Mesodermal cell (in vitro differentiated cells): ENCODE data around the gene R3HCC1L.

Experiments used
- H3K27ac ChIP-seq: 2 replicates; pipeline ENCODE4 v1.7.0; 2013; ENCODE audit warnings: mild to moderate bottlenecking, low read depth, low read length, moderate library complexity; ENCODE audit not compliant: severe bottlenecking
- H3K36me3 ChIP-seq: 2 replicates; pipeline ENCODE4 v1.7.1; 2013; ENCODE audit warnings: mild to moderate bottlenecking, low read length, moderate library complexity; ENCODE audit not compliant: control insufficient read depth, insufficient read depth
- H3K4me1 ChIP-seq: one replicate; pipeline ENCODE4 v1.7.1; 2013; ENCODE audit warnings: mild to moderate bottlenecking, low read length; ENCODE audit not compliant: insufficient read depth, control insufficient read depth, poor library complexity, severe bottlenecking
- H3K4me3 ChIP-seq: 2 replicates; pipeline ENCODE4 v1.7.0; 2013; ENCODE audit warnings: low read length, control low read depth, mild to moderate bottlenecking; ENCODE audit not compliant: insufficient read depth, poor library complexity, severe bottlenecking; ENCODE audit errors: extremely low read depth
- H3K9me3 ChIP-seq: 2 replicates; pipeline ENCODE4 v1.7.1; 2013; ENCODE audit warnings: mild to moderate bottlenecking, low read length, moderate library complexity; ENCODE audit not compliant: control insufficient read depth
- whole genome bisulfite sequencing, 2 experiments: methylation state at CpG; one replicate each; pipeline ENCODE4 v1.1.5; 2013; ENCODE audit warnings: missing lambda C conversion rate in 2 of 2; ENCODE audit not compliant: insufficient coverage in 2 of 2; 5-methylcytosine and 5-hydroxymethylcytosine counted together

Gene R3HCC1L

GRCh38 chr10:98100476-98100875, 34.0 kb upstream of the R3HCC1L start:
- Histone ChIP-seq H3K4me1 (no peaks in the 10 kb centered on the region), H3K27ac (no peak overlapping the region), H3K4me3 (no peak overlapping the region), H3K9me3 (no peaks in the 10 kb centered on the region), H3K36me3 (no peaks in the 10 kb centered on the region)
- WGBS, 2 experiments: 68 to 72% methylated on average over 3 of the region's 3 CpGs

GRCh38 chr10:98101366-98101765, 33.1 kb upstream of the R3HCC1L start:
- Histone ChIP-seq H3K4me1 (no peaks in the 10 kb centered on the region), H3K9me3 (no peaks in the 10 kb centered on the region), H3K27ac (no peak overlapping the region), H3K4me3 (no peak overlapping the region), H3K36me3 (no peaks in the 10 kb centered on the region)
- WGBS, 2 experiments: 71% methylated on average over 1 of the region's 2 CpGs; no CpG with 5 or more reads in 1 of the 2 experiments

- H3K4me3 ChIP-seq: no peak overlapping the region
- no peak overlapping the region for H3K27ac ChIP-seq
- 90 to 96% methylated on average over 3 of the region's 3 CpGs for WGBS, 2 experiments
These were observed 30.3 kb upstream of the R3HCC1L start for GRCh38 chr10:98104125-98104524.

GRCh38 chr10:98106531-98106930, 27.9 kb upstream of the R3HCC1L start:
- WGBS, 2 experiments: 86 to 100% methylated on average over 1 of the region's 1 CpG
- Histone ChIP-seq H3K36me3 (no peaks in the 10 kb centered on the region), H3K9me3 (no peaks in the 10 kb centered on the region), H3K4me1 (no peaks in the 10 kb centered on the region), H3K4me3 (no peak overlapping the region), H3K27ac (no peak overlapping the region)

More at GRCh38 chr10:98104125-98104524, 30.3 kb upstream of the R3HCC1L start:
- Histone ChIP-seq H3K36me3 (no peaks in the 10 kb centered on the region), H3K4me1 (no peaks in the 10 kb centered on the region), H3K9me3 (no peaks in the 10 kb centered on the region)

GRCh38 chr10:98107644-98108430, 26.6 kb upstream of the R3HCC1L start:
- no peak overlapping the region for H3K4me3 ChIP-seq
- H3K9me3 ChIP-seq: no peaks in the 10 kb centered on the region
- H3K27ac ChIP-seq: no peak overlapping the region
- no peaks in the 10 kb centered on the region for H3K4me1 ChIP-seq
- 82 to 93% methylated on average over 5 to 8 of the region's 10 CpGs for WGBS, 2 experiments
- no peaks in the 10 kb centered on the region for H3K36me3 ChIP-seq

DNA sequence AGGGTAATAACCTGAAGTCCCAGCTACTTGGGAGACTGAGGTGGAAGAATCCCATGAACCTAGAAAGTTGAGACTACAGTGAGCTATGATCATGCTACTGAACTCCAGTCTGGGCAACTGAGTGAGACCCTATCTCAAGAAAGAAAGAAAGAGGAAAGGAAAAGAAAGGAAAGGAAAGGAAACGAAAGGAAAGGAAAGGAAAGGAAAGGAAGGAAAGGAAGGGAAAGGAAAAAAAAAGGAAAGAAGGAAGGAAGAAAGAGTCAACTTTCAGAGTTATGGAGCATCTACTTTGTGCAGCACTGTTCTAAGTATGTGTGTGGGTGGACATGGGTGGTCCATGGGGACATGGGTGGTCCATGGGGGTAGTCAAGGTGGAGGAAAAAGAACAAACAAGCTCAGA, 24.1 kb upstream of the R3HCC1L start:
- H3K27ac ChIP-seq: no peak overlapping the region
- H3K4me3 ChIP-seq: no peak overlapping the region
- no peaks in the 10 kb centered on the region for H3K9me3 ChIP-seq
- WGBS, 2 experiments: 85 to 92% methylated on average over 1 of the region's 1 CpG
- H3K4me1 ChIP-seq: no peaks in the 10 kb centered on the region
- no peaks in the 10 kb centered on the region for H3K36me3 ChIP-seq

DNA sequence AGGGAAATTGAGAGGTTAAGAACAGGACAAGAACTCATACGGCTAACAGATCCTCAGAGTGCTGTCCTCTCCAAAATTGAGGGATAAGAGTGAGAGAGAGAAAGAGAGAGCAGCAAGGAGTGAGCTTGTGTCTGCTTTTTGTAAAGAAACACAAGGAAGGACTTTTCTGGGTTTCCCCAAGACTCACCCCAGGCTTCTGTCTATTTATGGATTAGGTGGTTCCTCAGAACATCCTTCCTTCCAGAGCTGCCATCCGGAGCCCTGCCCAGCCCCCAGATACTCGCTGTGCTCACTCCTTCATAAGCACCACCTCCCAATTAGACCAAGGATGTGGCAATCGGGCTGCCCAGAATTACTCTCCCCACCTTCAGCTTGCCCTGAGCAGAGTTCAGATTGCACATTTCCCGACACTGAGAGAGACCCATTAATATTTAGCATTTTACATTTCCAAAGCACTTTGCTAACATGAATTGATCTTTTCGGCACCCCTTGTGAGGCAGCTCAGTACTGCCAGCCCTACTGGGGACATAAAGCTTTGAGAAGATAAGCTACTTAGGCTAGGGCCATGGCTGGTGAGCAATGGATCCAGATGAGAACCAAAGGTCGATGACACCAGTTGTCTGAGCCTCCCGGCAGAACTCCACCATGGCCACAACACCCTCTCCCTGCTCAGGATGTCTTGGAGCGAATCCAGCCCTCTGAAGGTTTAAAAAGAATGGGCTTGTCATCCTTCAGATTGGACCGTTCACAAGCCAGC, 19.2 kb upstream of the R3HCC1L start:
- H3K27ac ChIP-seq: no peak overlapping the region
- no peaks in the 10 kb centered on the region for H3K36me3 ChIP-seq
- H3K9me3 ChIP-seq: no peaks in the 10 kb centered on the region
- H3K4me1 ChIP-seq: no peaks in the 10 kb centered on the region
- 81 to 87% methylated on average over 8 to 9 of the region's 10 CpGs for WGBS, 2 experiments
- H3K4me3 ChIP-seq: no peak overlapping the region

GRCh38 chr10:98119891-98120290, 14.6 kb upstream of the R3HCC1L start:
- 81 to 100% methylated on average over 1 to 3 of the region's 4 CpGs for WGBS, 2 experiments
- no peaks in the 10 kb centered on the region for H3K4me1 ChIP-seq
- no peak overlapping the region for H3K4me3 ChIP-seq
- no peak overlapping the region for H3K27ac ChIP-seq
- H3K36me3 ChIP-seq: no peaks in the 10 kb centered on the region
- H3K9me3 ChIP-seq: no peaks in the 10 kb centered on the region

GRCh38 chr10:98125940-98126631, 8.4 kb upstream of the R3HCC1L start:
- Histone ChIP-seq H3K9me3 (no peaks in the 10 kb centered on the region), H3K36me3 (no peaks in the 10 kb centered on the region), H3K4me3 (no peak overlapping the region), H3K4me1 (no peaks in the 10 kb centered on the region), H3K27ac (no peak overlapping the region)
- 79 to 93% methylated on average over 5 to 6 of the region's 6 CpGs for WGBS, 2 experiments

DNA sequence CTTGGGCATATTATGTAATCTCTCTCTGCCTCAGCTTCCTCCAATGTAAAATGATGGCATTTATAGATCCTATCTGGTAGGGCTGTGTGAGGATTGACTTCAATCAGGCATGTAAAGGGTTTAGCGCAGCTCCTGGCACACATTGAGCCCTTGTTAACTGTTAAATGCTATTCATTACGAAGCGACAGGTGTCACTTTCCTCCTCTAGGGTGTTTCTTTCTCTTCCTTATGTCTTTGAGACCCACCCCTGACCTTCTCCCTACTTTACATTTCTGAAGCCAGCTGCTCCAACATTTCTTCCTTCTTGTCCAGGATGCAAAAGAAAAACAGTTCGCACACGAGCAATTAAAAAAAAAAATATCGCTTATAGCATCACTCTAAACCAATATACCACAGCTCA, 5.7 kb upstream of the R3HCC1L start:
- H3K4me1 ChIP-seq: no peaks in the 10 kb centered on the region
- H3K27ac ChIP-seq: no peak overlapping the region
- peaks cover 1% of the 10 kb centered on the region for H3K9me3 ChIP-seq
- H3K36me3 ChIP-seq: no peaks in the 10 kb centered on the region
- no peak overlapping the region for H3K4me3 ChIP-seq
- WGBS, 2 experiments: 79 to 89% methylated on average over 3 to 5 of the region's 6 CpGs
